22Rv1 (cell line): Measurements from ENCODE around the gene CNTNAP2.

ENCODE experiments used
- ZFX ChIP-seq: fragments of 450-650 bp; IDR thresholded peaks from 2 replicates; pipeline ENCODE4 v1.6.1; 2017; ENCODE audit warnings: antibody characterized with exemption, borderline replicate concordance
- TF ChIP-seq, protein P1 (sequence below): fragments of 450-650 bp; IDR thresholded peaks from 2 replicates; pipeline ENCODE4 v1.5.1; 2017; ENCODE audit warnings: mild to moderate bottlenecking

- TF ChIP-seq, protein P1, sequence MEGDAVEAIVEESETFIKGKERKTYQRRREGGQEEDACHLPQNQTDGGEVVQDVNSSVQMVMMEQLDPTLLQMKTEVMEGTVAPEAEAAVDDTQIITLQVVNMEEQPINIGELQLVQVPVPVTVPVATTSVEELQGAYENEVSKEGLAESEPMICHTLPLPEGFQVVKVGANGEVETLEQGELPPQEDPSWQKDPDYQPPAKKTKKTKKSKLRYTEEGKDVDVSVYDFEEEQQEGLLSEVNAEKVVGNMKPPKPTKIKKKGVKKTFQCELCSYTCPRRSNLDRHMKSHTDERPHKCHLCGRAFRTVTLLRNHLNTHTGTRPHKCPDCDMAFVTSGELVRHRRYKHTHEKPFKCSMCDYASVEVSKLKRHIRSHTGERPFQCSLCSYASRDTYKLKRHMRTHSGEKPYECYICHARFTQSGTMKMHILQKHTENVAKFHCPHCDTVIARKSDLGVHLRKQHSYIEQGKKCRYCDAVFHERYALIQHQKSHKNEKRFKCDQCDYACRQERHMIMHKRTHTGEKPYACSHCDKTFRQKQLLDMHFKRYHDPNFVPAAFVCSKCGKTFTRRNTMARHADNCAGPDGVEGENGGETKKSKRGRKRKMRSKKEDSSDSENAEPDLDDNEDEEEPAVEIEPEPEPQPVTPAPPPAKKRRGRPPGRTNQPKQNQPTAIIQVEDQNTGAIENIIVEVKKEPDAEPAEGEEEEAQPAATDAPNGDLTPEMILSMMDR = no peak
- TF ChIP-seq ZFX = no peak
These were observed 2264.2 kb downstream of the CNTNAP2 start for GRCh38 chr7:148380596-148381419.
